IMR-90 (cell line): ENCODE measurements around the gene THAP6. TPM values are rescaled to one million over a fixed set of nuclear protein-coding genes. Genes with fewer than 3 reads are reported as not detected.

Source experiments
- ATAC-seq: fragments of 200-7000 bp; cut with Tn5 transposase; 2 replicates; pipeline ENCODE4 v1.9.1; 2020; ENCODE audit warnings: low read depth, mild to moderate bottlenecking, moderate library complexity
- BruUV-seq: library from RNA; stranded (reverse); fragments of 400-500 nt; replicated peaks from 2 replicates; lab custom pipeline; 2021; lab: Mats Ljungman, UMichigan
- CTCF ChIA-PET: fragments of 300-600 bp; formaldehyde crosslinking; extraction: SDS; loops from one replicate; lab custom pipeline; 2021; ENCODE audit warnings: antibody characterized with exemption; lab: Yijun Ruan, JAX
- POLR2A ChIA-PET: fragments of 300-600 bp; sonication (Branson Sonifier 250); formaldehyde crosslinking; loops from one replicate; lab custom pipeline; 2022; ENCODE audit warnings: antibody characterized with exemption; ENCODE audit not compliant: unreplicated experiment; lab: Charles Lee
- DNase-seq: peaks from one replicate; pipeline ENCODE4 v3.0.0; 2013
- H2AFZ ChIP-seq: replicated peaks from 2 replicates; pipeline ENCODE3; 2013; ENCODE audit warnings: low read length, mild to moderate bottlenecking; ENCODE audit not compliant: poor library complexity
- H2AK5ac ChIP-seq: 2 replicates; pipeline ENCODE4 v1.6.1; 2013; ENCODE audit warnings: low read depth, low read length, inconsistent platforms
- H2AK9ac ChIP-seq: replicated peaks from 2 replicates; pipeline ENCODE3; 2013; ENCODE audit warnings: mild to moderate bottlenecking, low read depth, low read length, moderate library complexity; ENCODE audit not compliant: poor library complexity
- H2BK120ac ChIP-seq: 2 replicates; pipeline ENCODE4 v1.6.1; 2013; ENCODE audit warnings: low read depth, low read length, inconsistent platforms
- H2BK15ac ChIP-seq: 3 replicates; pipeline ENCODE4 v1.6.1; 2013; ENCODE audit warnings: low read depth, low read length, inconsistent platforms
- H2BK20ac ChIP-seq: 2 replicates; pipeline ENCODE4 v1.6.1; 2013; ENCODE audit warnings: low read depth, mild to moderate bottlenecking, inconsistent platforms, low read length, moderate library complexity
- H2BK5ac ChIP-seq: 2 replicates; pipeline ENCODE4 v1.6.1; 2013; ENCODE audit warnings: mild to moderate bottlenecking, low read depth, low read length, inconsistent platforms; ENCODE audit not compliant: poor library complexity, severe bottlenecking
- H3K14ac ChIP-seq: replicated peaks from 2 replicates; pipeline ENCODE4 v1.6.1; 2013; ENCODE audit warnings: low read depth, low read length, inconsistent platforms
- H3K18ac ChIP-seq: 2 replicates; pipeline ENCODE4 v1.6.1; 2013; ENCODE audit warnings: low read depth, low read length, control low read depth
- H3K23ac ChIP-seq: 2 replicates; pipeline ENCODE4 v1.6.1; 2013; ENCODE audit warnings: low read depth, low read length, inconsistent platforms
- H3K27ac ChIP-seq: 2 replicates; pipeline ENCODE4 v1.5.1; 2013; ENCODE audit warnings: mild to moderate bottlenecking, control low read depth, low read length; ENCODE audit not compliant: insufficient read depth
- H3K27me3 ChIP-seq: 2 replicates; pipeline ENCODE4 v1.6.1; 2013; ENCODE audit warnings: low read length; ENCODE audit not compliant: control insufficient read depth, insufficient read depth
- H3K36me3 ChIP-seq: 2 replicates; pipeline ENCODE4 v1.6.1; 2013; ENCODE audit warnings: low read length, mixed read lengths; ENCODE audit not compliant: control insufficient read depth, insufficient read depth
- H3K4ac ChIP-seq: 2 replicates; pipeline ENCODE4 v1.6.1; 2013; ENCODE audit warnings: low read depth, low read length, inconsistent platforms
- H3K4me1 ChIP-seq: 2 replicates; pipeline ENCODE4 v1.6.1; 2013; ENCODE audit warnings: low read length, mixed read lengths; ENCODE audit not compliant: control insufficient read depth, insufficient read depth
- H3K4me2 ChIP-seq: 2 replicates; pipeline ENCODE4 v1.6.1; 2013; ENCODE audit warnings: low read depth, mild to moderate bottlenecking, control low read depth, low read length, moderate library complexity
- H3K4me3 ChIP-seq: 2 replicates; pipeline ENCODE4 v1.5.1; 2013; ENCODE audit warnings: low read depth, mild to moderate bottlenecking, control low read depth, low read length, moderate library complexity; ENCODE audit not compliant: insufficient read depth
- H3K56ac ChIP-seq: 2 replicates; pipeline ENCODE4 v1.6.1; 2013; ENCODE audit warnings: low read length, inconsistent platforms; ENCODE audit not compliant: insufficient read depth; ENCODE audit errors: extremely low read depth
- H3K79me1 ChIP-seq, 2 experiments: 2 replicates each; pipeline ENCODE4 v1.6.1; 2013; ENCODE audit warnings: low read length in 2 of 2, inconsistent platforms in 1 of 2, low read depth in 1 of 2
- H3K9ac ChIP-seq: 2 replicates; pipeline ENCODE4 v1.6.1; 2013; ENCODE audit warnings: low read depth, low read length, control low read depth
- H3K9me1 ChIP-seq: 2 replicates; pipeline ENCODE4 v1.6.1; 2013; ENCODE audit warnings: low read length, inconsistent platforms; ENCODE audit not compliant: insufficient read depth
- H3K9me3 ChIP-seq: 2 replicates; pipeline ENCODE4 v1.6.1; 2013; ENCODE audit warnings: low read length; ENCODE audit not compliant: control insufficient read depth, insufficient read depth
- H4K20me1 ChIP-seq: 2 replicates; pipeline ENCODE4 v1.6.1; 2013; ENCODE audit warnings: low read length, inconsistent platforms; ENCODE audit not compliant: insufficient read depth
- H4K5ac ChIP-seq: 2 replicates; pipeline ENCODE4 v1.6.1; 2013; ENCODE audit warnings: mild to moderate bottlenecking, low read depth, low read length, control low read depth
- H4K8ac ChIP-seq, 2 experiments: 2 replicates each; pipeline ENCODE4 v1.6.1; 2013; ENCODE audit warnings: low read depth in 2 of 2, low read length in 2 of 2, control low read depth in 1 of 2, inconsistent platforms in 1 of 2
- H4K91ac ChIP-seq: 2 replicates; pipeline ENCODE4 v1.6.1; 2013; ENCODE audit warnings: low read depth, low read length, inconsistent platforms; ENCODE audit not compliant: insufficient read depth
- CEBPB ChIP-seq: IDR thresholded peaks from 2 replicates; pipeline ENCODE4 v1.6.1; 2012; ENCODE audit warnings: low read depth, low read length, improper control_type of control experiment
- CTCF ChIP-seq: conservative IDR thresholded peaks from 2 replicates; pipeline ENCODE4 v1.5.1; 2012; ENCODE audit warnings: mild to moderate bottlenecking, low read depth, low read length, improper control_type of control experiment
- MAFK ChIP-seq: IDR thresholded peaks from 2 replicates; pipeline ENCODE4 v1.6.1; 2012; ENCODE audit warnings: low read depth, low read length, improper control_type of control experiment
- MAZ ChIP-seq: IDR thresholded peaks from 2 replicates; pipeline ENCODE4 v1.6.1; 2012; ENCODE audit warnings: low read depth, mild to moderate bottlenecking, low read length, improper control_type of control experiment, moderate library complexity, borderline replicate concordance
- MXI1 ChIP-seq: IDR thresholded peaks from 2 replicates; pipeline ENCODE4 v1.6.1; 2012; ENCODE audit warnings: low read depth, mild to moderate bottlenecking, low read length, moderate library complexity, borderline replicate concordance
- NFE2L2 ChIP-seq: fragments of 150-350 bp; IDR thresholded peaks from 2 replicates; pipeline ENCODE4 v1.6.1; 2016; ENCODE audit warnings: low read depth, mild to moderate bottlenecking, low read length
- POLR2A ChIP-seq: IDR thresholded peaks from 2 replicates; pipeline ENCODE4 v1.6.1; 2012; ENCODE audit warnings: mild to moderate bottlenecking, low read depth, low read length
- RAD21 ChIP-seq: IDR thresholded peaks from 2 replicates; pipeline ENCODE4 v1.6.1; 2012; ENCODE audit warnings: low read length, improper control_type of control experiment
- RCOR1 ChIP-seq: IDR thresholded peaks from 2 replicates; pipeline ENCODE4 v1.6.1; 2012; ENCODE audit warnings: mild to moderate bottlenecking, low read length, improper control_type of control experiment; ENCODE audit not compliant: insufficient replicate concordance
- RFX5 ChIP-seq: IDR thresholded peaks from 2 replicates; pipeline ENCODE4 v1.8.0; 2012; ENCODE audit warnings: low read depth, mild to moderate bottlenecking, low read length, moderate library complexity
- SMC3 ChIP-seq: fragments of 150-350 bp; IDR thresholded peaks from 2 replicates; pipeline ENCODE4 v1.6.1; 2016; ENCODE audit warnings: low read depth, mild to moderate bottlenecking, antibody characterized with exemption, low read length, moderate library complexity
- WGBS, 2 experiments: methylation state at CpG; one replicate each; pipeline versions ENCODE4 v1.1.5 to v1.1.7; 2013; ENCODE audit warnings: missing lambda C conversion rate in 2 of 2; ENCODE audit not compliant: insufficient read length in 1 of 2; ENCODE audit errors: extremely low coverage in 2 of 2; 5-methylcytosine and 5-hydroxymethylcytosine counted together
- dilution Hi-C: fragments of 300-500 bp; cut with HindIII; formaldehyde crosslinking; loops from one replicate; pipeline ENCODE4 v1.14.3; 2018; ENCODE audit warnings: low sequenced_read_pairs; ENCODE audit not compliant: unreplicated experiment
- in situ Hi-C: fragments of 300-500 bp; cut with MboI; formaldehyde crosslinking; loops from 3 replicates; pipeline ENCODE4 v1.14.3; 2019; ENCODE audit warnings: low sequenced_read_pairs, inconsistent platforms, mixed read lengths
- intact Hi-C: fragments of 100-400 bp; cut with micrococcal nuclease; formaldehyde crosslinking; loops from 2 replicates; pipeline ENCODE4 v1.10.0; 2022
- polyA plus RNA-seq, 3 experiments: library from polyadenylated mRNA; depleted of rRNA; stranded (reverse); fragments of >200 nt; gene quantifications; 2 replicates each; pipeline ENCODE4 v1.2.3, GENCODE V29; 2012; ENCODE audit warnings: low replicate concordance in 1 of 3
- total RNA-seq: library from RNA; depleted of rRNA; stranded (reverse); fragments of >200 nt; gene quantifications from 2 replicates; pipeline ENCODE4 v1.2.3, GENCODE V29; 2012
- TF ChIP-seq, protein P1 (sequence below): fragments of 150-350 bp; IDR thresholded peaks from 2 replicates; pipeline ENCODE4 v1.6.1; 2016; ENCODE audit warnings: low read depth, mild to moderate bottlenecking, low read length, moderate library complexity, borderline replicate concordance

THAP6 gene
- total and polyA plus RNA-seq, 2 of the 4 experiments (the other 2 are of a cell fraction): 6.3 to 7.0 TPM

DNA sequence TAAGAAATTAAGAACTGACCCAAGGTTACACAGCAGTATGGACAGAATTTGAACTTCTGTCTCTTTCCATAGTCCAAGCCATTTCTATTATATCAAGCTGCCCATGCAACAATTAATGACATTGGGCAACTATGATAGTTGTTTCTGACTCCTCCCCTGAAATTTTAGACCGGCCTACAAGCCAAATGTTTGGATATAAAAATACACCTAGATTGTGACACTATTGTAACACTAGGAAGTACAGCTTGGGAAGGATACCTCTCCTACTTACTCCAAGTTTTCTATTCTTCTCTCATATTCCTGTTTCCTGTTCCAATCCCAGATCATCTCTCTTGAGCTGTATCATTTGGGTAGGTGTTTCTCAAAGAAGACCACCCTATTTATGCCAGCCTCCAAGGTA, 43.5 kb upstream of the THAP6 start:
- no peaks in the 10 kb centered on the region for H3K36me3 ChIP-seq
- H3K9me1 ChIP-seq: peaks cover 3% of the 10 kb centered on the region; the same call in 1 of the 2 replicates
- H3K27me3 ChIP-seq: no peaks in the 10 kb centered on the region
- H4K91ac ChIP-seq: no peak overlapping the region
- WGBS, 2 experiments: no CpG with 5 or more reads among the region's 1 CpG
- no peak overlapping the region for H2BK15ac ChIP-seq
- H3K9ac ChIP-seq: no peak overlapping the region
- ATAC-seq (no peak), DNase-seq (no peak)
- H3K14ac ChIP-seq: no peak overlapping the region
- H3K4me2 ChIP-seq: no peak overlapping the region
- H3K79me1 ChIP-seq: no peaks in the 10 kb centered on the region
- H3K27ac ChIP-seq: no peak overlapping the region
- no peak for TF ChIP-seq MAZ
- no peak for TF ChIP-seq POLR2A
- TF ChIP-seq RCOR1: no peak
- no peak for TF ChIP-seq MXI1
- TF ChIP-seq RFX5: no peak
- no peak for TF ChIP-seq SMC3
- TF ChIP-seq, protein P1, sequence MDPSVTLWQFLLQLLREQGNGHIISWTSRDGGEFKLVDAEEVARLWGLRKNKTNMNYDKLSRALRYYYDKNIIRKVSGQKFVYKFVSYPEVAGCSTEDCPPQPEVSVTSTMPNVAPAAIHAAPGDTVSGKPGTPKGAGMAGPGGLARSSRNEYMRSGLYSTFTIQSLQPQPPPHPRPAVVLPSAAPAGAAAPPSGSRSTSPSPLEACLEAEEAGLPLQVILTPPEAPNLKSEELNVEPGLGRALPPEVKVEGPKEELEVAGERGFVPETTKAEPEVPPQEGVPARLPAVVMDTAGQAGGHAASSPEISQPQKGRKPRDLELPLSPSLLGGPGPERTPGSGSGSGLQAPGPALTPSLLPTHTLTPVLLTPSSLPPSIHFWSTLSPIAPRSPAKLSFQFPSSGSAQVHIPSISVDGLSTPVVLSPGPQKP: no peak
- TF ChIP-seq CTCF: no peak
- no peak for TF ChIP-seq MAFK
- TF ChIP-seq NFE2L2: no peak
- TF ChIP-seq RAD21: no peak
- no peak for TF ChIP-seq CEBPB
- H3K4me3 ChIP-seq: no peak overlapping the region
- H2BK20ac ChIP-seq: no peak overlapping the region
- H4K8ac ChIP-seq: no peak overlapping the region
- no peaks in the 10 kb centered on the region for H4K20me1 ChIP-seq
- no peak overlapping the region for H2AK9ac ChIP-seq
- no peak overlapping the region for H2BK5ac ChIP-seq
- no peak overlapping the region for H3K23ac ChIP-seq
- H3K56ac ChIP-seq: no peak overlapping the region
- ChIA-PET POLR2A (no interaction called here), CTCF (no interaction called here)
- no peak overlapping the region for H2AK5ac ChIP-seq
- dilution Hi-C loops: no loop called here
- intact Hi-C loops: loop anchor here (2.0 kb wide), 1 partner anchor 596 kb away; no protein-coding TSS in a partner anchor
- no peak overlapping the region for H3K18ac ChIP-seq
- no peaks in the 10 kb centered on the region for H3K4me1 ChIP-seq
- no TSS peak for BruUV-seq
- H3K4ac ChIP-seq: no peak overlapping the region
- no peak overlapping the region for H2AFZ ChIP-seq
- no peaks in the 10 kb centered on the region for H3K9me3 ChIP-seq
- in situ Hi-C loops: no loop called here
- no peak overlapping the region for H2BK120ac ChIP-seq
- H4K5ac ChIP-seq: no peak overlapping the region
